ENCODE measurements around the gene FES. TPM values are rescaled to one million over a fixed set of nuclear protein-coding genes. Genes with fewer than 3 reads are reported as not detected.

FES gene
- total and polyA plus RNA-seq, 10 of the 15 experiments (the other 5 are each of a cell fraction or from before 2014, with no cell fraction given): 0.07 to 23.9 (median 9.9) TPM

- ATAC-seq (no peak), FAIRE-seq (no peak), DNase-seq (ENCODE audit: low read depth, low spot score) (no peak)
- SMC1A ChIA-PET (ENCODE audit: uncharacterized antibody, unreplicated experiment): no interaction called here
- RAD21 ChIA-PET (ENCODE audit: unreplicated experiment): no interaction called here
- no peaks in the 10 kb centered on the region for H3K9me3 ChIP-seq (replicated peaks; ENCODE audit: control insufficient read depth, insufficient read depth, low read length)
- POLR2A ChIA-PET: no interaction called here
- in situ Hi-C loops (cut with MboI) (no loop called here), intact Hi-C loops (cut with micrococcal nuclease; ENCODE audit: unreplicated experiment) (no loop called here)
- no peaks in the 10 kb centered on the region for H3K4me1 ChIP-seq (ENCODE audit: control insufficient read depth, insufficient read depth, low read length)
- peaks cover 19 to 41% of the 10 kb centered on the region in 2 experiments for H3K36me3 ChIP-seq (ENCODE audit: control insufficient read depth in 2 of 2, insufficient read depth in 2 of 2, low read length in 1 of 2)
- H3K9ac ChIP-seq (ENCODE audit: control insufficient read depth, insufficient read depth, low read length): no peak overlapping the region
- no peak overlapping the region for H3K4me2 ChIP-seq (ENCODE audit: control insufficient read depth, insufficient read depth)
- no peaks in the 10 kb centered on the region for H4K20me1 ChIP-seq (ENCODE audit: control insufficient read depth, insufficient read depth)
- no peaks in the 10 kb centered on the region for H3K27me3 ChIP-seq (replicated peaks in 1 of 2; ENCODE audit: control insufficient read depth in 2 of 2, insufficient read depth in 2 of 2, low read length in 1 of 2)
- H2AFZ ChIP-seq (ENCODE audit: control insufficient read depth, low read depth, low read length): no peak overlapping the region
- H3K27ac ChIP-seq (ENCODE audit: control insufficient read depth, insufficient read depth): no peak overlapping the region
- no peaks in the 10 kb centered on the region for H3K79me2 ChIP-seq (ENCODE audit: control insufficient read depth, insufficient read depth, low read length)
- CTCF ChIA-PET: interaction anchor here (2.6 kb wide), 1 partner anchor 10 kb away, joined by 16 read pairs; the partner anchor contains the start of gene UNC45A
- no TSS peak for BruUV-seq (replicated peaks)
- 94% methylated on average over 7 of the region's 7 CpGs for WGBS (ENCODE audit: insufficient coverage, insufficient replicate concordance, low lambda C conversion rate, missing lambda C conversion rate)
- no peak overlapping the region for H3K4me3 ChIP-seq
- TF ChIP-seq DPF2 (IDR thresholded peaks at IDR 0.05): no peak
- TF ChIP-seq RAD51 (IDR thresholded peaks at IDR 0.05): no peak
- no peak for TF ChIP-seq USF2 (IDR thresholded peaks at IDR 0.05; ENCODE audit: borderline replicate concordance, low read depth, low read length)
- no peak for TF ChIP-seq ZNF622 (IDR thresholded peaks at IDR 0.05)
- TF ChIP-seq SRF (IDR thresholded peaks at IDR 0.05; ENCODE audit: low read depth in 2 of 2, low read length in 2 of 2): no peak
- TF ChIP-seq CEBPB (IDR thresholded peaks at IDR 0.05; ENCODE audit: borderline replicate concordance in 1 of 2, low read depth in 2 of 2, low read length in 2 of 2): no peak
- no peak for TF ChIP-seq ZNF384 (IDR thresholded peaks at IDR 0.05; ENCODE audit: borderline replicate concordance, low read depth, low read length)
- TF ChIP-seq USF1 (IDR thresholded peaks at IDR 0.05; ENCODE audit: borderline replicate concordance, extremely low read length, insufficient read depth, low read depth, low read length): no peak
- no peak for TF ChIP-seq GATAD2B (conservative IDR thresholded peaks at IDR 0.05; ENCODE audit: low read depth)
- no peak for TF ChIP-seq IRF5 (IDR thresholded peaks at IDR 0.05; ENCODE audit: borderline replicate concordance)
- no peak for TF ChIP-seq IKZF2 (IDR thresholded peaks at IDR 0.05)
- TF ChIP-seq NR2C1 (IDR thresholded peaks at IDR 0.05): no peak
- no peak for TF ChIP-seq CREM (IDR thresholded peaks at IDR 0.05; ENCODE audit: low read depth)
- no peak for TF ChIP-seq STAT1 (conservative IDR thresholded peaks at IDR 0.05)
- no peak for TF ChIP-seq TAF1 (IDR thresholded peaks at IDR 0.05; ENCODE audit: borderline replicate concordance, low read depth, low read length)
- TF ChIP-seq E2F4 (IDR thresholded peaks at IDR 0.05; ENCODE audit: low read depth, low read length): no peak
- TF ChIP-seq ZNF592 (IDR thresholded peaks at IDR 0.05): no peak
- no peak for TF ChIP-seq BMI1 (IDR thresholded peaks at IDR 0.05; ENCODE audit: borderline replicate concordance)
Observed at GRCh38 chr15:90945091-90945490, 60.8 kb downstream of the FES start.

Data from GM12878 (cell line).